GM23248 (cell line): ENCODE results near the gene CFTR. TPM values are rescaled to one million over a fixed set of nuclear protein-coding genes. Genes with fewer than 3 reads are reported as not detected.
A peak's percentile ranks its signal among the peaks of the same experiment; 100 is the strongest.

Source experiments
- DNase-seq: peaks from one replicate; pipeline ENCODE4 v3.0.0-alpha.2; 2015
- H2AFZ ChIP-seq: fragments of 200-600 bp; sonication (generic); 2 replicates; pipeline ENCODE4 v1.6.1; 2016; ENCODE audit warnings: antibody characterized with exemption
- H3F3A ChIP-seq: fragments of 200-600 bp; sonication (generic); 2 replicates; pipeline ENCODE4 v1.6.1; 2016; ENCODE audit warnings: mild to moderate bottlenecking, antibody characterized with exemption, mixed run types; ENCODE audit not compliant: insufficient read depth
- H3K27ac ChIP-seq: fragments of 200-600 bp; sonication (generic); 2 replicates; pipeline ENCODE4 v1.5.1; 2016; ENCODE audit warnings: mild to moderate bottlenecking
- H3K27me3 ChIP-seq: fragments of 200-600 bp; sonication (generic); replicated peaks from 2 replicates; pipeline ENCODE4 v1.6.1; 2016; ENCODE audit warnings: mild to moderate bottlenecking; ENCODE audit not compliant: insufficient read depth
- H3K36me3 ChIP-seq: fragments of 200-600 bp; sonication (generic); 2 replicates; pipeline ENCODE4 v1.6.1; 2016; ENCODE audit warnings: low read depth, mild to moderate bottlenecking
- H3K4me1 ChIP-seq: fragments of 200-600 bp; sonication (generic); 2 replicates; pipeline ENCODE4 v1.6.1; 2016; ENCODE audit warnings: mild to moderate bottlenecking; ENCODE audit not compliant: insufficient read depth
- H3K4me2 ChIP-seq: fragments of 200-600 bp; sonication (generic); one replicate; pipeline ENCODE4 v1.6.1; 2016; ENCODE audit warnings: mild to moderate bottlenecking; ENCODE audit not compliant: unreplicated experiment
- H3K4me3 ChIP-seq: fragments of 200-600 bp; sonication (generic); 2 replicates; pipeline ENCODE4 v1.5.1; 2016; ENCODE audit warnings: mild to moderate bottlenecking
- H3K79me2 ChIP-seq: fragments of 200-600 bp; sonication (generic); 2 replicates; pipeline ENCODE4 v1.6.1; 2016; ENCODE audit warnings: mild to moderate bottlenecking; ENCODE audit not compliant: insufficient read depth
- H3K9ac ChIP-seq: fragments of 200-600 bp; sonication (generic); 2 replicates; pipeline ENCODE4 v1.6.1; 2016; ENCODE audit warnings: mild to moderate bottlenecking
- H3K9me2 ChIP-seq: fragments of 200-600 bp; sonication (generic); 2 replicates; pipeline ENCODE4 v1.6.1; 2016; ENCODE audit warnings: mixed run types, mild to moderate bottlenecking, moderate library complexity; ENCODE audit not compliant: insufficient read depth
- H3K9me3 ChIP-seq: fragments of 200-600 bp; sonication (generic); one replicate; pipeline ENCODE4 v1.6.1; 2017; ENCODE audit warnings: low read depth
- H4K20me1 ChIP-seq: fragments of 200-600 bp; sonication (generic); 2 replicates; pipeline ENCODE4 v1.6.0; 2016; ENCODE audit not compliant: insufficient read depth
- EZH2 ChIP-seq: fragments of 200-600 bp; sonication (generic); IDR thresholded peaks from 2 replicates; pipeline ENCODE4 v1.6.1; 2018; ENCODE audit warnings: antibody characterized with exemption, mild to moderate bottlenecking; ENCODE audit not compliant: insufficient read depth, poor library complexity, severe bottlenecking
- EZH2phosphoT487 ChIP-seq: fragments of 200-600 bp; sonication (generic); IDR thresholded peaks from 2 replicates; pipeline ENCODE4 v1.6.1; 2018; ENCODE audit warnings: antibody characterized with exemption, moderate library complexity, mild to moderate bottlenecking, low read depth; ENCODE audit not compliant: insufficient read depth
- WGBS, 2 experiments: methylation state at CpG; one replicate each; pipeline ENCODE4 v1.1.6; 2015 to 2017; ENCODE audit warnings: low lambda C conversion rate in 2 of 2, low coverage in 1 of 2; ENCODE audit errors: missing lambda C conversion rate in 2 of 2; 5-methylcytosine and 5-hydroxymethylcytosine counted together
- in situ Hi-C: fragments of 300-500 bp; cut with MboI; formaldehyde crosslinking; loops from 2 replicates; pipeline ENCODE4 v1.15.0; 2020
- polyA plus RNA-seq: library from polyadenylated mRNA; unstranded; fragments of >200 nt; fragmentation: Nextera tagmentation; extraction: Ambion mirVana; gene quantifications from 2 replicates; pipeline ENCODE4 v1.2.1, GENCODE V29; 2016
- total RNA-seq: library from RNA; depleted of rRNA; stranded (reverse); fragments of >200 nt; shearing (Covaris generic); gene quantifications from 2 replicates; pipeline ENCODE4 v1.2.3, GENCODE V29; 2014; rRNA removed

The CFTR gene
- total RNA-seq (not detected in 2 replicates), polyA plus RNA-seq (not detected in 2 replicates)

- TF ChIP-seq EZH2phosphoT487 (no peak), EZH2 (peak; percentile 65)
- Histone ChIP-seq H3K79me2 (no peaks in the 10 kb centered on the region), H3K27me3 (peaks cover 50% of the 10 kb centered on the region), H3K4me3 (no peak within 1 kb of the TSS), H3K27ac (no peak within 1 kb of the TSS), H3F3A (no peaks in the 10 kb centered on the region), H3K9me2 (no peaks in the 10 kb centered on the region), H3K36me3 (no peaks in the 10 kb centered on the region), H4K20me1 (no peaks in the 10 kb centered on the region), H2AFZ (0 out of 2 replicates have a peak within 1 kb of the TSS, but pooled peaks have one; percentile 26), H3K9ac (no peak within 1 kb of the TSS), H3K4me1 (no peaks in the 10 kb centered on the region; the same call in 1 of the 2 replicates), H3K9me3 (no peaks in the 10 kb centered on the region), H3K4me2 (peak within 1 kb of the TSS; percentile 26)
- no peak for DNase-seq
- 4 to 8% methylated on average over 34 to 45 of the region's 45 CpGs for WGBS, 2 experiments
- in situ Hi-C loops, result no loop called here
These were observed at the start of gene CFTR for GRCh38 chr7:117479225-117480054. TSS of gene CFTR (plus strand) at chr7:117480025. CDS start at chr7:117480095, 70 bp downstream.

- no peaks in the 10 kb centered on the region for H3K9me2 ChIP-seq
- TF ChIP-seq EZH2 (no peak), EZH2phosphoT487 (no peak)
- H2AFZ ChIP-seq, result no peak overlapping the region
- no peak overlapping the region for H3K4me3 ChIP-seq
- H3K79me2 ChIP-seq, result no peaks in the 10 kb centered on the region
- peaks cover 44% of the 10 kb centered on the region; the same call in 1 of the 2 replicates for H3K27me3 ChIP-seq
- no peak overlapping the region for H3K27ac ChIP-seq
- H3K4me2 ChIP-seq, result no peak overlapping the region
- no peaks in the 10 kb centered on the region for H3F3A ChIP-seq
- no peak overlapping the region for H3K9ac ChIP-seq
- no peaks in the 10 kb centered on the region for H3K4me1 ChIP-seq
- in situ Hi-C loops, result no loop called here
- peaks cover 5% of the 10 kb centered on the region for H3K9me3 ChIP-seq
- WGBS, 2 experiments, result 36% methylated on average over 2 of the region's 2 CpGs
- no peaks in the 10 kb centered on the region for H4K20me1 ChIP-seq
- no peaks in the 10 kb centered on the region for H3K36me3 ChIP-seq
- DNase-seq, result no peak
These were observed 44.3 kb upstream of the CFTR start for GRCh38 chr7:117435475-117436043.

GRCh38 chr7:117444646-117445045 lies 35.2 kb upstream of the CFTR start:
- H3K36me3 ChIP-seq, result no peaks in the 10 kb centered on the region
- no peaks in the 10 kb centered on the region for H3K9me2 ChIP-seq
- H3K9ac ChIP-seq, result no peak overlapping the region
- no peaks in the 10 kb centered on the region for H3F3A ChIP-seq
- no peak overlapping the region for H3K4me2 ChIP-seq
- in situ Hi-C loops, result no loop called here
- no peak overlapping the region for H3K4me3 ChIP-seq
- H2AFZ ChIP-seq, result no peak overlapping the region
- no peaks in the 10 kb centered on the region for H3K4me1 ChIP-seq
- H3K79me2 ChIP-seq, result no peaks in the 10 kb centered on the region
- H3K27ac ChIP-seq, result no peak overlapping the region
- DNase-seq, result no peak
- H3K27me3 ChIP-seq, result peaks cover 8% of the 10 kb centered on the region
- WGBS, 2 experiments, result 3 to 9% methylated on average over 1 of the region's 1 CpG
- no peaks in the 10 kb centered on the region for H4K20me1 ChIP-seq
- TF ChIP-seq EZH2, result no peak
- no peak for TF ChIP-seq EZH2phosphoT487
- no peaks in the 10 kb centered on the region for H3K9me3 ChIP-seq

GRCh38 chr7:117445206-117445605 lies 34.6 kb upstream of the CFTR start:
- H3K79me2 ChIP-seq, result no peaks in the 10 kb centered on the region
- H3K9ac ChIP-seq, result no peak overlapping the region
- H3K9me3 ChIP-seq, result no peaks in the 10 kb centered on the region
- in situ Hi-C loops, result no loop called here
- H2AFZ ChIP-seq, result no peak overlapping the region
- H4K20me1 ChIP-seq, result no peaks in the 10 kb centered on the region
- no peaks in the 10 kb centered on the region for H3F3A ChIP-seq
- no peak for TF ChIP-seq EZH2
- no peak for TF ChIP-seq EZH2phosphoT487
- no peak overlapping the region for H3K4me3 ChIP-seq
- H3K27me3 ChIP-seq, result peaks cover 8% of the 10 kb centered on the region
- no peak overlapping the region for H3K27ac ChIP-seq
- no peak overlapping the region for H3K4me2 ChIP-seq
- WGBS, 2 experiments, result 25 to 36% methylated on average over 1 of the region's 1 CpG
- H3K4me1 ChIP-seq, result no peaks in the 10 kb centered on the region
- DNase-seq, result no peak
- no peaks in the 10 kb centered on the region for H3K36me3 ChIP-seq
- H3K9me2 ChIP-seq, result no peaks in the 10 kb centered on the region
